CD4-positive, alpha-beta memory T cell (primary cell): ENCODE measurements around the gene CFAP300. TPM values are rescaled to one million over a fixed set of nuclear protein-coding genes. Genes with fewer than 3 reads are reported as not detected.
A peak's percentile ranks its signal among the peaks of the same experiment; 100 is the strongest.

Experiments used
- CTCF ChIA-PET: fragments of 350-600 bp; sonication (Branson Sonifier 250); formaldehyde crosslinking; loops from one replicate; lab custom pipeline; 2021; ENCODE audit warnings: inconsistent platforms; ENCODE audit not compliant: partially characterized antibody; lab: Charles Lee
- POLR2A ChIA-PET: fragments of 350-600 bp; sonication (Branson Sonifier 250); formaldehyde crosslinking; loops from one replicate; lab custom pipeline; 2021; ENCODE audit not compliant: partially characterized antibody; lab: Charles Lee
- DNase-seq, 5 donors: peaks; one replicate each; pipeline versions ENCODE4 v3.0.0 to v3.0.0-alpha.2; 2020 to 2022; ENCODE audit warnings: mixed read lengths in 1 of 5
- H3K27ac ChIP-seq: one replicate; pipeline ENCODE4 v1.7.0; 2013; ENCODE audit warnings: low read depth, low read length
- H3K27me3 ChIP-seq: 2 replicates; pipeline ENCODE4 v1.7.0; 2013; ENCODE audit warnings: mild to moderate bottlenecking, low read length, moderate library complexity; ENCODE audit not compliant: insufficient read depth
- H3K36me3 ChIP-seq: 2 replicates; pipeline ENCODE4 v1.7.0; 2013; ENCODE audit warnings: mild to moderate bottlenecking, low read length, moderate library complexity; ENCODE audit not compliant: insufficient read depth
- H3K4me1 ChIP-seq: 2 replicates; pipeline ENCODE4 v1.7.0; 2013; ENCODE audit warnings: mild to moderate bottlenecking, low read length, moderate library complexity; ENCODE audit not compliant: insufficient read depth
- H3K4me3 ChIP-seq, 2 donors: one replicate each; pipeline ENCODE4 v1.7.0; 2013; ENCODE audit warnings: low read length in 2 of 2, mild to moderate bottlenecking in 1 of 2
- H3K9me3 ChIP-seq, 2 donors: one replicate each; pipeline ENCODE4 v1.7.0; 2013; ENCODE audit warnings: low read length in 2 of 2, control low read depth in 1 of 2; ENCODE audit not compliant: control insufficient read depth in 1 of 2
- H3K27ac Mint-ChIP-seq, 7 donors: one replicate each; pipeline ENCODE4 v1.8.0; 2020 to 2021; ENCODE audit warnings: mixed read lengths in 7 of 7, mild to moderate bottlenecking in 6 of 7, inconsistent platforms in 3 of 7, moderate library complexity in 3 of 7
- H3K27me3 Mint-ChIP-seq, 2 donors: one replicate each; pipeline ENCODE4 v1.8.0; 2020 to 2021; ENCODE audit warnings: mixed read lengths in 2 of 2
- H3K36me3 Mint-ChIP-seq, 2 donors: one replicate each; pipeline ENCODE4 v1.8.0; 2020 to 2021; ENCODE audit warnings: mixed read lengths in 2 of 2, inconsistent platforms in 1 of 2, mild to moderate bottlenecking in 1 of 2
- H3K4me1 Mint-ChIP-seq, 4 donors: one replicate each; pipeline ENCODE4 v1.8.0; 2020 to 2021; ENCODE audit warnings: mixed read lengths in 4 of 4, mild to moderate bottlenecking in 1 of 4
- H3K4me3 Mint-ChIP-seq, 8 donors: one replicate each; pipeline ENCODE4 v1.8.0; 2020 to 2021; ENCODE audit warnings: mixed read lengths in 8 of 8, mild to moderate bottlenecking in 7 of 8, moderate library complexity in 6 of 8, inconsistent platforms in 3 of 8
- H3K9me3 Mint-ChIP-seq, 8 donors: one replicate each; pipeline ENCODE4 v1.8.0; 2020 to 2021; ENCODE audit warnings: mixed read lengths in 8 of 8, mild to moderate bottlenecking in 5 of 8, inconsistent platforms in 3 of 8, moderate library complexity in 1 of 8
- intact Hi-C: fragments of 100-400 bp; cut with micrococcal nuclease; formaldehyde crosslinking; loops from one replicate; pipeline ENCODE4 v1.15.1; 2023
- polyA plus RNA-seq, 2 donors: library from polyadenylated mRNA; unstranded; fragments of 300-500 nt; fragmentation: Illumina TruSeq; gene quantifications; one replicate each; pipeline ENCODE4 v1.2.3, GENCODE V29; 2021
- total RNA-seq, 2 experiments: library from RNA; stranded (reverse); gene quantifications; one replicate each; pipeline ENCODE4 v1.2.3, GENCODE V29; 2021

Gene CFAP300
- total and polyA plus RNA-seq, 4 experiments from 2014 or later: not detected

DNA sequence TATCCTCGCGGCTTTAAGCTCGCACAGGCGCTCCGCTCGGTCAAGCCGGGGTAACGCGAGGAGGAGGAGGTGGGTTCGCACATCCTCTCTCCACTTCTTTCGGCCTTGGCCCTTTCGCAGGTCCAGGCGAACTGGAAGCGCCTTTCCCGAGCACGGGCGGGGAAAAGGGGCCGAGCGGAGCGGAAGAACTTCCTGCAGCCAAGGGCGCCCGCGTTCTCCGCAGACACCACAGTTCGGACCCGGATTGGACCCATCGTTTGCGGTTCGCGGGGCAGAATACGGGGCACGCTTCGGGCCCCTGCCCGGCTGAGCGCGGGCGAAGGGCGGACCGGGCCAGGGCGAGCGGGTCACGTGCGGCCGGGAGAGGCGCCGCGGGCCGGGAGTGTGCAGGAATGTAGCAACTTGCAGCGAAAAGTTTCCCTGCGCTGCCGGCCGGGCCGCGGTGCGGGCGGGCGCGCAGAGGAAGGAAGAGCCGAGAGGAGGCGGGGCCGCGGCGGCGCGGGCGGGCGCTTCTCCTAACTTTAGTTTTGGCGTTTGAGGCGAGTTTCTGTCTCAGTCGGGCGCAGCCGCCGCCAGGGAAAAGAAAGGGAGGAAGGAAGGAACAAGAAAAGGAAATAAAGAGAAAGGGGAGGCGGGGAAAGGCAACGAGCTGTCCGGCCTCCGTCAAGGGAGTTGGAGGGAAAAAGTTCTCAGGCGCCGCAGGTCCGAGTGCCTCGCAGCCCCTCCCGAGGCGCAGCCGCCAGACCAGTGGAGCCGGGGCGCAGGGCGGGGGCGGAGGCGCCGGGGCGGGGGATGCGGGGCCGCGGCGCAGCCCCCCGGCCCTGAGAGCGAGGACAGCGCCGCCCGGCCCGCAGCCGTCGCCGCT, 62.9 kb downstream of the CFAP300 start, which contains the start of gene YAP1:
Gene YAP1, plus strand, starts transcription at position 552 of the 865 bp plus-strand sequence. CDS start 402 bp downstream, outside the sequence.
- peak within 1 kb of the TSS in 1 of 2 donors; percentile 55 for H3K4me3 ChIP-seq
- Mint-ChIP-seq H3K4me3 (peak within 1 kb of the TSS; percentile 92 to 97 (median 94)), H3K4me1 (peaks cover 5 to 12% (median 8%) of the 10 kb centered on the region in 4 donors), H3K9me3 (peaks cover 0 to 2% (median 0%) of the 10 kb centered on the region in 8 donors), H3K27me3 (peaks cover 24 to 30% of the 10 kb centered on the region in 2 donors), H3K27ac (peak within 1 kb of the TSS in 6 of 7 donors; percentile 23 to 82 (median 75)), H3K36me3 (peaks cover 0 to 7% of the 10 kb centered on the region in 2 donors)
- no peaks in the 10 kb centered on the region for H3K9me3 ChIP-seq
- peaks cover 12% of the 10 kb centered on the region for H3K4me1 ChIP-seq
- CTCF ChIA-PET: no interaction called here
- peaks cover 11% of the 10 kb centered on the region for H3K27me3 ChIP-seq
- intact Hi-C loops: loop anchor here (2.0 kb wide), 1 partner anchor 195 kb away; the partner anchor contains the start of gene CEP126
- H3K36me3 ChIP-seq: no peaks in the 10 kb centered on the region
- POLR2A ChIA-PET: no interaction called here
- peak; percentile 58 to 69 (median 61) for DNase-seq
- no peak within 1 kb of the TSS for H3K27ac ChIP-seq

DNA sequence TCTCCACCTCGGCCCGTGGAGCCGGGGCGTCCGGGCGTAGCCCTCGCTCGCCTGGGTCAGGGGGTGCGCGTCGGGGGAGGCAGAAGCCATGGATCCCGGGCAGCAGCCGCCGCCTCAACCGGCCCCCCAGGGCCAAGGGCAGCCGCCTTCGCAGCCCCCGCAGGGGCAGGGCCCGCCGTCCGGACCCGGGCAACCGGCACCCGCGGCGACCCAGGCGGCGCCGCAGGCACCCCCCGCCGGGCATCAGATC, 63.4 kb downstream of the CFAP300 start:
- Mint-ChIP-seq H3K9me3 (peaks cover 0 to 2% (median 0%) of the 10 kb centered on the region in 8 donors), H3K4me3 (peak overlapping the region in 3 of 8 donors; percentile 69 to 91 (median 84)), H3K27me3 (peaks cover 24 to 29% of the 10 kb centered on the region in 2 donors), H3K36me3 (peaks cover 0 to 7% of the 10 kb centered on the region in 2 donors), H3K27ac (no peak overlapping the region), H3K4me1 (peaks cover 5 to 12% (median 8%) of the 10 kb centered on the region in 4 donors)
- DNase-seq: peak in 1 of 5 donors; percentile 4
- peaks cover 11% of the 10 kb centered on the region for H3K27me3 ChIP-seq
- no peaks in the 10 kb centered on the region for H3K36me3 ChIP-seq
- peaks cover 12% of the 10 kb centered on the region for H3K4me1 ChIP-seq
- no peak overlapping the region for H3K27ac ChIP-seq
- H3K9me3 ChIP-seq: no peaks in the 10 kb centered on the region
- POLR2A ChIA-PET: no interaction called here
- CTCF ChIA-PET: no interaction called here
- intact Hi-C loops: loop anchor here (2.0 kb wide), 1 partner anchor 196 kb away; the partner anchor contains the start of gene CEP126
- H3K4me3 ChIP-seq: peak overlapping the region in 1 of 2 donors; percentile 55

GRCh38 chr11:102111011-102111786, 64.0 kb downstream of the CFAP300 start:
- peak in 4 of 5 donors; percentile 10 to 24 (median 16) for DNase-seq
- peak overlapping the region in 1 of 2 donors; percentile 55 for H3K4me3 ChIP-seq
- intact Hi-C loops: loop anchor here (2.0 kb wide), 1 partner anchor 196 kb away; the partner anchor contains the start of gene CEP126
- no peak overlapping the region for H3K27ac ChIP-seq
- peaks cover 5 to 12% (median 8%) of the 10 kb centered on the region in 4 donors for H3K4me1 Mint-ChIP-seq
- ChIA-PET POLR2A (no interaction called here), CTCF (no interaction called here)
- H3K36me3 ChIP-seq: no peaks in the 10 kb centered on the region
- H3K27ac Mint-ChIP-seq: peak overlapping the region in 1 of 7 donors; percentile 78
- H3K4me3 Mint-ChIP-seq: peak overlapping the region; percentile 75 to 93 (median 86)
- H3K4me1 ChIP-seq: peaks cover 12% of the 10 kb centered on the region
- peaks cover 0 to 7% of the 10 kb centered on the region in 2 donors for H3K36me3 Mint-ChIP-seq
- no peaks in the 10 kb centered on the region for H3K9me3 ChIP-seq
- H3K9me3 Mint-ChIP-seq: peaks cover 0 to 2% (median 0%) of the 10 kb centered on the region in 8 donors
- peaks cover 27 to 30% of the 10 kb centered on the region in 2 donors for H3K27me3 Mint-ChIP-seq
- H3K27me3 ChIP-seq: peaks cover 11% of the 10 kb centered on the region

- H3K27ac ChIP-seq: no peak overlapping the region
- peaks cover 12% of the 10 kb centered on the region for H3K4me1 ChIP-seq
- no peaks in the 10 kb centered on the region for H3K9me3 ChIP-seq
- peak overlapping the region; percentile 75 to 93 (median 86) for H3K4me3 Mint-ChIP-seq
- H3K27me3 ChIP-seq: peaks cover 11% of the 10 kb centered on the region
- peaks cover 0 to 7% of the 10 kb centered on the region in 2 donors for H3K36me3 Mint-ChIP-seq
- peaks cover 0 to 2% (median 0%) of the 10 kb centered on the region in 8 donors for H3K9me3 Mint-ChIP-seq
- DNase-seq: peak; percentile 24 to 55 (median 35)
- no peaks in the 10 kb centered on the region for H3K36me3 ChIP-seq
- peaks cover 5 to 12% (median 8%) of the 10 kb centered on the region in 4 donors for H3K4me1 Mint-ChIP-seq
- CTCF ChIA-PET: no interaction called here
- peaks cover 29 to 31% of the 10 kb centered on the region in 2 donors for H3K27me3 Mint-ChIP-seq
- POLR2A ChIA-PET: no interaction called here
- H3K4me3 ChIP-seq: peak overlapping the region in 1 of 2 donors; percentile 4
- H3K27ac Mint-ChIP-seq: peak overlapping the region in 3 of 7 donors; percentile 57 to 90 (median 78)
- intact Hi-C loops: loop anchor here (2.0 kb wide), 1 partner anchor 197 kb away; the partner anchor contains the start of gene CEP126
Measured at GRCh38 chr11:102111787-102112508, 64.7 kb downstream of the CFAP300 start.

GRCh38 chr11:102112509-102112821, 65.2 kb downstream of the CFAP300 start:
- POLR2A ChIA-PET: no interaction called here
- Mint-ChIP-seq H3K9me3 (peaks cover 0 to 2% (median 0%) of the 10 kb centered on the region in 8 donors), H3K27me3 (peaks cover 24 to 35% of the 10 kb centered on the region in 2 donors), H3K36me3 (peaks cover 0 to 7% of the 10 kb centered on the region in 2 donors), H3K4me1 (peaks cover 5 to 12% (median 10%) of the 10 kb centered on the region in 4 donors), H3K27ac (no peak overlapping the region), H3K4me3 (peak overlapping the region in 6 of 8 donors; percentile 51 to 91 (median 86))
- Histone ChIP-seq H3K9me3 (no peaks in the 10 kb centered on the region), H3K4me1 (peaks cover 12% of the 10 kb centered on the region), H3K27me3 (peaks cover 11% of the 10 kb centered on the region), H3K27ac (no peak overlapping the region), H3K4me3 (no peak overlapping the region), H3K36me3 (no peaks in the 10 kb centered on the region)
- CTCF ChIA-PET: no interaction called here
- intact Hi-C loops: no loop called here
- no peak for DNase-seq

- Histone ChIP-seq H3K9me3 (no peaks in the 10 kb centered on the region), H3K4me3 (no peak overlapping the region), H3K27ac (no peak overlapping the region), H3K4me1 (peaks cover 12% of the 10 kb centered on the region), H3K36me3 (no peaks in the 10 kb centered on the region), H3K27me3 (peaks cover 11% of the 10 kb centered on the region)
- H3K9me3 Mint-ChIP-seq: peaks cover 0 to 2% (median 0%) of the 10 kb centered on the region in 8 donors
- peaks cover 5 to 12% (median 11%) of the 10 kb centered on the region in 4 donors for H3K4me1 Mint-ChIP-seq
- peaks cover 25 to 39% of the 10 kb centered on the region in 2 donors for H3K27me3 Mint-ChIP-seq
- CTCF ChIA-PET: no interaction called here
- DNase-seq: no peak
- intact Hi-C loops: no loop called here
- no peak overlapping the region for H3K27ac Mint-ChIP-seq
- POLR2A ChIA-PET: no interaction called here
- no peak overlapping the region for H3K4me3 Mint-ChIP-seq
- peaks cover 0 to 7% of the 10 kb centered on the region in 2 donors for H3K36me3 Mint-ChIP-seq
Measured at GRCh38 chr11:102114032-102114431, 66.8 kb downstream of the CFAP300 start.
